GM18498 (cell line): ENCODE measurements around the gene NFYA.

ENCODE experiments used
- ATAC-seq: cut with Tn5 transposase; IDR thresholded peaks from one replicate; pipeline ENCODE4 v1.9.1; 2021; ENCODE audit warnings: mild to moderate bottlenecking, moderate library complexity; ENCODE audit not compliant: unreplicated experiment

NFYA gene

GRCh38 chr6:41045664-41046063, 27.1 kb upstream of the NFYA start:
- no peak for ATAC-seq

GRCh38 chr6:41046084-41046483, 26.7 kb upstream of the NFYA start:
- no peak for ATAC-seq

GRCh38 chr6:41047306-41047705, 25.5 kb upstream of the NFYA start:
- ATAC-seq: no peak

- ATAC-seq: no peak
Measured at GRCh38 chr6:41047745-41048732, 24.7 kb upstream of the NFYA start.

GRCh38 chr6:41049521-41049920, 23.3 kb upstream of the NFYA start:
- ATAC-seq: no peak

GRCh38 chr6:41049955-41050354, 22.8 kb upstream of the NFYA start:
- ATAC-seq: no peak

GRCh38 chr6:41050536-41050935, 22.2 kb upstream of the NFYA start:
- ATAC-seq: no peak

- ATAC-seq: no peak
Measured at GRCh38 chr6:41051873-41052272, 20.9 kb upstream of the NFYA start.

GRCh38 chr6:41053041-41053440, 19.7 kb upstream of the NFYA start, which contains the start of gene APOBEC2:
Gene APOBEC2, plus strand, starts transcription at chr6:41053202. Its CDS starts 146 bp downstream, at chr6:41053348.
- ATAC-seq: no peak

GRCh38 chr6:41054511-41054910, 18.3 kb upstream of the NFYA start:
- no peak for ATAC-seq

GRCh38 chr6:41055149-41055548, 17.6 kb upstream of the NFYA start:
- no peak for ATAC-seq

GRCh38 chr6:41056768-41057490, 15.8 kb upstream of the NFYA start:
- ATAC-seq: no peak

- no peak for ATAC-seq
Measured at GRCh38 chr6:41058783-41059181, 14.0 kb upstream of the NFYA start.

- no peak for ATAC-seq
Measured at GRCh38 chr6:41059556-41059955, 13.2 kb upstream of the NFYA start.

GRCh38 chr6:41061196-41061726, 11.5 kb upstream of the NFYA start:
- no peak for ATAC-seq

GRCh38 chr6:41062056-41062455, 10.7 kb upstream of the NFYA start:
- no peak for ATAC-seq

- ATAC-seq: no peak
Measured at GRCh38 chr6:41063884-41064285, 8.9 kb upstream of the NFYA start.

GRCh38 chr6:41064841-41065240, 7.9 kb upstream of the NFYA start:
- ATAC-seq: no peak

GRCh38 chr6:41065550-41066026, 7.2 kb upstream of the NFYA start:
- ATAC-seq: no peak

GRCh38 chr6:41066867-41067304, 5.9 kb upstream of the NFYA start:
- no peak for ATAC-seq

- no peak for ATAC-seq
Measured at GRCh38 chr6:41071501-41071922, 1.3 kb upstream of the NFYA start.
